ENCODE results near the gene PROM1. TPM values are rescaled to one million over a fixed set of nuclear protein-coding genes. Genes with fewer than 3 reads are reported as not detected.

Gene PROM1
- total and polyA plus RNA-seq, 2 of the 4 experiments (the other 2 are of a cell fraction), result not detected

DNA sequence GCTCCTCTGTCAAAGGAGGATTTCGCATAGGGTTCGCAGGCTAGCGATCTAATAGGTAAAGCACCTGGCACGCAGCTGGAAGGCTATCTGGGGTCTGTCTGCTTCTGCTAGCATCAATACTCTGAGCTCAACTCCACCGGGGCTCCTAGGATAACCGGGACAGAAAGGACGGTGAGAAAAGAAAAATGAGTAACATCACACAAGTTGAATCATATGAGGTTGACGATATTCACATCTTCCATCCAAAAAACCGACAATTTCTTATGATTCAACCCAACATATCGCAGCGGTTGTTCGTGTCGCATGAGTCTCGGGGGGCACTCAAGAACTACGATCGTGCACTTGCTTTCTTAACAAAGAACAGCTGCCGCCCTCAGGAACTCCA lies 1.8 kb downstream of the PROM1 start:
- DNase-seq, result no peak
- peak overlapping the region; percentile 37; the same call in 1 of the 2 replicates for H3K4me2 ChIP-seq (ENCODE audit: low read depth, low read length)
- no peaks in the 10 kb centered on the region for H3K36me3 ChIP-seq (ENCODE audit: control insufficient read depth, insufficient read depth, low read length)
- no peak overlapping the region for H4K8ac ChIP-seq (ENCODE audit: low read depth in 2 of 2, low read length in 2 of 2)
- H3K9me1 ChIP-seq (ENCODE audit: insufficient read depth, low read length), result no peaks in the 10 kb centered on the region
- no peak overlapping the region for H2AK9ac ChIP-seq (replicated peaks; ENCODE audit: low read depth, low read length, poor library complexity)
- ChIA-PET POLR2A (ENCODE audit: unreplicated experiment) (no interaction called here), CTCF (no interaction called here)
- no peak overlapping the region for H3K4me3 ChIP-seq (ENCODE audit: insufficient read depth, low read depth, low read length)
- no peak overlapping the region for H2AFZ ChIP-seq (replicated peaks; ENCODE audit: low read length, poor library complexity)
- no peak overlapping the region for H2BK20ac ChIP-seq (ENCODE audit: low read depth, low read length)
- no TSS peak for BruUV-seq (replicated peaks)
- no peak for ATAC-seq (ENCODE audit: low read depth)
- WGBS, 2 experiments (ENCODE audit: extremely low coverage in 2 of 2, insufficient read length in 1 of 2), result 7% methylated on average over 8 of the region's 17 CpGs; no CpG with 5 or more reads in 1 of the 2 experiments
- H3K14ac ChIP-seq (replicated peaks; ENCODE audit: low read depth, low read length), result no peak overlapping the region
- intact Hi-C loops (cut with micrococcal nuclease), result no loop called here
- H2BK5ac ChIP-seq (ENCODE audit: low read depth, low read length, poor library complexity, severe bottlenecking), result no peak overlapping the region
- no peak overlapping the region for H4K91ac ChIP-seq (ENCODE audit: insufficient read depth, low read depth, low read length)
- no peak overlapping the region for H2BK15ac ChIP-seq (ENCODE audit: low read depth, low read length)
- no peak overlapping the region for H3K4ac ChIP-seq (ENCODE audit: low read depth, low read length)
- H4K20me1 ChIP-seq (ENCODE audit: insufficient read depth, low read length), result no peaks in the 10 kb centered on the region
- H2AK5ac ChIP-seq (ENCODE audit: low read depth, low read length), result no peak overlapping the region
- H3K9ac ChIP-seq (ENCODE audit: low read depth, low read length), result no peak overlapping the region
- in situ Hi-C loops (cut with MboI; ENCODE audit: low sequenced_read_pairs), result no loop called here
- H3K27me3 ChIP-seq (ENCODE audit: control insufficient read depth, insufficient read depth, low read length), result peaks cover 73% of the 10 kb centered on the region
- no peak overlapping the region for H3K27ac ChIP-seq (ENCODE audit: insufficient read depth, low read length)
- no peak overlapping the region for H3K18ac ChIP-seq (ENCODE audit: low read depth, low read length)
- no peak overlapping the region for H3K23ac ChIP-seq (ENCODE audit: low read depth, low read length)
- H3K9me3 ChIP-seq (ENCODE audit: control insufficient read depth, insufficient read depth, low read length), result peaks cover 8% of the 10 kb centered on the region
- H3K4me1 ChIP-seq (ENCODE audit: control insufficient read depth, insufficient read depth, low read length), result peaks cover 3% of the 10 kb centered on the region; the same call in 1 of the 2 replicates
- H3K79me1 ChIP-seq (ENCODE audit: low read depth in 1 of 2, low read length in 2 of 2), result no peaks in the 10 kb centered on the region
- H2BK120ac ChIP-seq (ENCODE audit: low read depth, low read length), result no peak overlapping the region
- no peak overlapping the region for H4K5ac ChIP-seq (ENCODE audit: low read depth, low read length)
- dilution Hi-C loops (cut with HindIII; ENCODE audit: low sequenced_read_pairs, unreplicated experiment), result no loop called here
- TF ChIP-seq MAZ (IDR thresholded peaks at IDR 0.05; ENCODE audit: borderline replicate concordance, low read depth, low read length), result no peak
- no peak for TF ChIP-seq RFX5 (IDR thresholded peaks at IDR 0.05; ENCODE audit: low read depth, low read length)
- TF ChIP-seq, protein P1, sequence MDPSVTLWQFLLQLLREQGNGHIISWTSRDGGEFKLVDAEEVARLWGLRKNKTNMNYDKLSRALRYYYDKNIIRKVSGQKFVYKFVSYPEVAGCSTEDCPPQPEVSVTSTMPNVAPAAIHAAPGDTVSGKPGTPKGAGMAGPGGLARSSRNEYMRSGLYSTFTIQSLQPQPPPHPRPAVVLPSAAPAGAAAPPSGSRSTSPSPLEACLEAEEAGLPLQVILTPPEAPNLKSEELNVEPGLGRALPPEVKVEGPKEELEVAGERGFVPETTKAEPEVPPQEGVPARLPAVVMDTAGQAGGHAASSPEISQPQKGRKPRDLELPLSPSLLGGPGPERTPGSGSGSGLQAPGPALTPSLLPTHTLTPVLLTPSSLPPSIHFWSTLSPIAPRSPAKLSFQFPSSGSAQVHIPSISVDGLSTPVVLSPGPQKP (IDR thresholded peaks at IDR 0.05; ENCODE audit: borderline replicate concordance, low read depth, low read length), result no peak
- TF ChIP-seq BHLHE40 (IDR thresholded peaks at IDR 0.05; ENCODE audit: low read depth, low read length), result no peak
- TF ChIP-seq FOS (IDR thresholded peaks at IDR 0.05; ENCODE audit: low read depth, low read length), result no peak
- no peak overlapping the region for H3K56ac ChIP-seq (ENCODE audit: extremely low read depth, insufficient read depth, low read length)
